GM18868 (cell line): Measurements from ENCODE around the gene SSX5.
"Not testable (repeated sequence)": the region's sequence is repeated elsewhere in the genome, so short reads cannot be mapped to it uniquely, and the experiment has no call there.

Experiments
- ATAC-seq: cut with Tn5 transposase; IDR thresholded peaks from one replicate; pipeline ENCODE4 v1.9.1; 2021; ENCODE audit warnings: mild to moderate bottlenecking, moderate library complexity; ENCODE audit not compliant: unreplicated experiment

Gene SSX5

GRCh38 chrX:48196745-48197201 is at the start of gene SSX5:
SSX5 (minus strand) TSS chrX:48196795; CDS start chrX:48195358, 1,437 bp downstream.
- no peak for ATAC-seq

GRCh38 chrX:48224196-48224595 is 27.6 kb upstream of the SSX5 start:
- not testable (repeated sequence) for ATAC-seq

GRCh38 chrX:48214341-48214740 is 17.7 kb upstream of the SSX5 start:
- not testable (repeated sequence) for ATAC-seq

- ATAC-seq = not testable (repeated sequence)
Measured at GRCh38 chrX:48190024-48190423, 6.6 kb downstream of the SSX5 start.

GRCh38 chrX:48181882-48182281 is 14.7 kb downstream of the SSX5 start:
- ATAC-seq = not testable (repeated sequence)

GRCh38 chrX:48180811-48181210 is 15.8 kb downstream of the SSX5 start:
- ATAC-seq = no peak

GRCh38 chrX:48179691-48180090 is 16.9 kb downstream of the SSX5 start:
- no peak for ATAC-seq

GRCh38 chrX:48166322-48166721 is 30.3 kb downstream of the SSX5 start:
- not testable (repeated sequence) for ATAC-seq

GRCh38 chrX:48165241-48165640 is 31.4 kb downstream of the SSX5 start:
- ATAC-seq = no peak

- no peak for ATAC-seq
Measured at GRCh38 chrX:48156014-48156413, 40.6 kb downstream of the SSX5 start.

- no peak for ATAC-seq
Measured at GRCh38 chrX:48154796-48155195, 41.8 kb downstream of the SSX5 start.

GRCh38 chrX:48153769-48154168 is 42.8 kb downstream of the SSX5 start:
- no peak for ATAC-seq

- ATAC-seq = not testable (repeated sequence)
Measured at GRCh38 chrX:48142697-48143096, 53.9 kb downstream of the SSX5 start.

GRCh38 chrX:48141810-48142508 is 54.6 kb downstream of the SSX5 start:
- peak; percentile 50 for ATAC-seq

- ATAC-seq = not testable (repeated sequence)
Measured at GRCh38 chrX:48139076-48139475, 57.5 kb downstream of the SSX5 start.
